Karpas-422 (cell line): Measurements from ENCODE around the gene GLP2R. TPM values are rescaled to one million over a fixed set of nuclear protein-coding genes. Genes with fewer than 3 reads are reported as not detected.

Experiments
- DNase-seq: peaks from one replicate; pipeline ENCODE4 v3.0.0-alpha.2; 2015
- H2AFZ ChIP-seq: fragments of 200-600 bp; sonication (generic); 2 replicates; pipeline ENCODE4 v1.6.1; 2014; ENCODE audit warnings: antibody characterized with exemption, low read length, mixed read lengths
- H3K27ac ChIP-seq: fragments of 200-600 bp; sonication (generic); 2 replicates; pipeline ENCODE4 v1.5.1; 2014; ENCODE audit warnings: mild to moderate bottlenecking, low read length, moderate library complexity
- H3K27me3 ChIP-seq: fragments of 200-600 bp; sonication (generic); 2 replicates; pipeline ENCODE4 v1.6.1; 2014; ENCODE audit warnings: low read length, mixed read lengths
- H3K36me3 ChIP-seq: fragments of 200-600 bp; sonication (generic); 2 replicates; pipeline ENCODE4 v1.6.1; 2014; ENCODE audit warnings: low read length, mixed read lengths; ENCODE audit not compliant: insufficient read depth
- H3K4me1 ChIP-seq: fragments of 200-600 bp; sonication (generic); 2 replicates; pipeline ENCODE4 v1.6.1; 2014; ENCODE audit warnings: mild to moderate bottlenecking, low read length, mixed read lengths
- H3K4me2 ChIP-seq: fragments of 200-600 bp; sonication (generic); 2 replicates; pipeline ENCODE4 v1.6.1; 2014; ENCODE audit warnings: low read length, low read depth, mild to moderate bottlenecking; ENCODE audit not compliant: poor library complexity, severe bottlenecking
- H3K4me3 ChIP-seq: fragments of 200-600 bp; sonication (generic); 2 replicates; pipeline ENCODE4 v1.5.1; 2014; ENCODE audit warnings: mild to moderate bottlenecking, antibody characterized with exemption, low read length, mixed read lengths
- H3K79me2 ChIP-seq: fragments of 200-600 bp; sonication (generic); 2 replicates; pipeline ENCODE4 v1.6.1; 2014; ENCODE audit warnings: mild to moderate bottlenecking, low read length, mixed read lengths
- H3K9ac ChIP-seq: fragments of 200-600 bp; sonication (generic); 2 replicates; pipeline ENCODE4 v1.6.0; 2014; ENCODE audit warnings: low read length
- H3K9me2 ChIP-seq: fragments of 200-600 bp; sonication (generic), shearing (Covaris generic); replicated peaks from 2 replicates; pipeline ENCODE4 v1.6.0; 2014; ENCODE audit warnings: mild to moderate bottlenecking, low read length, moderate library complexity; ENCODE audit not compliant: insufficient read depth
- H3K9me3 ChIP-seq: fragments of 300-700, 200-600 bp; sonication (generic); 2 replicates; pipeline ENCODE4 v1.6.1; 2014; ENCODE audit warnings: low read length, mixed read lengths
- H4K20me1 ChIP-seq: fragments of 200-600 bp; sonication (generic); 2 replicates; pipeline ENCODE4 v1.6.1; 2014; ENCODE audit warnings: mild to moderate bottlenecking, antibody characterized with exemption, low read length, low read depth; ENCODE audit not compliant: insufficient read depth
- total RNA-seq: library from RNA; depleted of rRNA; stranded (reverse); fragments of >200 nt; shearing (Covaris generic); gene quantifications from 2 replicates; pipeline ENCODE4 v1.2.3, GENCODE V29; 2014; ENCODE audit warnings: low replicate concordance

Gene GLP2R
- total RNA-seq, 1 experiment from 2014 or later = not detected

- H3K9me3 ChIP-seq = no peaks in the 10 kb centered on the region
- DNase-seq = no peak
- no peaks in the 10 kb centered on the region for H3K4me1 ChIP-seq
- no peak overlapping the region for H3K4me3 ChIP-seq
- H3K9ac ChIP-seq = no peak overlapping the region
- H3K27ac ChIP-seq = no peak overlapping the region
- no peaks in the 10 kb centered on the region for H3K79me2 ChIP-seq
- no peak overlapping the region for H3K4me2 ChIP-seq
- no peaks in the 10 kb centered on the region for H3K27me3 ChIP-seq
- no peaks in the 10 kb centered on the region for H4K20me1 ChIP-seq
- H3K36me3 ChIP-seq = no peaks in the 10 kb centered on the region
- no peaks in the 10 kb centered on the region for H3K9me2 ChIP-seq
- no peak overlapping the region for H2AFZ ChIP-seq
Measured at GRCh38 chr17:9830711-9831110, 5.0 kb downstream of the GLP2R start.

- no peaks in the 10 kb centered on the region for H4K20me1 ChIP-seq
- H3K9me2 ChIP-seq = no peaks in the 10 kb centered on the region
- H3K4me2 ChIP-seq = no peak overlapping the region
- no peaks in the 10 kb centered on the region for H3K27me3 ChIP-seq
- no peaks in the 10 kb centered on the region for H3K4me1 ChIP-seq
- H3K4me3 ChIP-seq = no peak overlapping the region
- H3K9ac ChIP-seq = no peak overlapping the region
- no peak overlapping the region for H2AFZ ChIP-seq
- DNase-seq = no peak
- no peaks in the 10 kb centered on the region for H3K79me2 ChIP-seq
- no peaks in the 10 kb centered on the region for H3K9me3 ChIP-seq
- no peak overlapping the region for H3K27ac ChIP-seq
- no peaks in the 10 kb centered on the region for H3K36me3 ChIP-seq
Measured at GRCh38 chr17:9833922-9834321, 8.2 kb downstream of the GLP2R start.

- H3K4me3 ChIP-seq = no peak overlapping the region
- H3K4me2 ChIP-seq = no peak overlapping the region
- H3K9me3 ChIP-seq = no peaks in the 10 kb centered on the region
- no peaks in the 10 kb centered on the region for H3K4me1 ChIP-seq
- no peaks in the 10 kb centered on the region for H3K9me2 ChIP-seq
- no peak overlapping the region for H3K9ac ChIP-seq
- no peaks in the 10 kb centered on the region for H3K79me2 ChIP-seq
- H4K20me1 ChIP-seq = no peaks in the 10 kb centered on the region
- H3K27ac ChIP-seq = no peak overlapping the region
- H3K36me3 ChIP-seq = no peaks in the 10 kb centered on the region
- no peak for DNase-seq
- H3K27me3 ChIP-seq = no peaks in the 10 kb centered on the region
- no peak overlapping the region for H2AFZ ChIP-seq
Measured at GRCh38 chr17:9837551-9838471, 12.1 kb downstream of the GLP2R start.

GRCh38 chr17:9839433-9839832, 13.7 kb downstream of the GLP2R start:
- H3K4me2 ChIP-seq = no peak overlapping the region
- no peaks in the 10 kb centered on the region for H3K9me2 ChIP-seq
- no peaks in the 10 kb centered on the region for H3K79me2 ChIP-seq
- H3K9ac ChIP-seq = no peak overlapping the region
- H3K27me3 ChIP-seq = no peaks in the 10 kb centered on the region
- H3K4me3 ChIP-seq = no peak overlapping the region
- no peaks in the 10 kb centered on the region for H3K9me3 ChIP-seq
- H3K27ac ChIP-seq = no peak overlapping the region
- H3K36me3 ChIP-seq = no peaks in the 10 kb centered on the region
- no peaks in the 10 kb centered on the region for H4K20me1 ChIP-seq
- no peak for DNase-seq
- H3K4me1 ChIP-seq = no peaks in the 10 kb centered on the region
- no peak overlapping the region for H2AFZ ChIP-seq

GRCh38 chr17:9842057-9842758, 16.5 kb downstream of the GLP2R start:
- DNase-seq = no peak
- H3K79me2 ChIP-seq = no peaks in the 10 kb centered on the region
- no peaks in the 10 kb centered on the region for H3K36me3 ChIP-seq
- H3K4me3 ChIP-seq = no peak overlapping the region
- no peak overlapping the region for H3K4me2 ChIP-seq
- no peaks in the 10 kb centered on the region for H3K4me1 ChIP-seq
- no peak overlapping the region for H3K9ac ChIP-seq
- no peaks in the 10 kb centered on the region for H4K20me1 ChIP-seq
- no peaks in the 10 kb centered on the region for H3K9me2 ChIP-seq
- H3K27ac ChIP-seq = no peak overlapping the region
- H3K9me3 ChIP-seq = no peaks in the 10 kb centered on the region
- H3K27me3 ChIP-seq = no peaks in the 10 kb centered on the region
- no peak overlapping the region for H2AFZ ChIP-seq

- no peaks in the 10 kb centered on the region for H3K79me2 ChIP-seq
- no peak overlapping the region for H3K4me2 ChIP-seq
- H3K9ac ChIP-seq = no peak overlapping the region
- no peaks in the 10 kb centered on the region for H3K27me3 ChIP-seq
- H3K36me3 ChIP-seq = no peaks in the 10 kb centered on the region
- DNase-seq = no peak
- no peaks in the 10 kb centered on the region for H4K20me1 ChIP-seq
- no peak overlapping the region for H2AFZ ChIP-seq
- H3K9me2 ChIP-seq = no peaks in the 10 kb centered on the region
- H3K4me3 ChIP-seq = no peak overlapping the region
- no peak overlapping the region for H3K27ac ChIP-seq
- H3K9me3 ChIP-seq = no peaks in the 10 kb centered on the region
- no peaks in the 10 kb centered on the region for H3K4me1 ChIP-seq
Measured at GRCh38 chr17:9843152-9844010, 17.7 kb downstream of the GLP2R start.

GRCh38 chr17:9844153-9844552, 18.4 kb downstream of the GLP2R start:
- Histone ChIP-seq H3K9me2 (no peaks in the 10 kb centered on the region), H3K4me3 (no peak overlapping the region), H3K9ac (no peak overlapping the region), H3K36me3 (no peaks in the 10 kb centered on the region), H3K27me3 (no peaks in the 10 kb centered on the region), H3K9me3 (no peaks in the 10 kb centered on the region), H3K4me2 (no peak overlapping the region), H2AFZ (no peak overlapping the region), H3K27ac (no peak overlapping the region), H4K20me1 (no peaks in the 10 kb centered on the region), H3K79me2 (no peaks in the 10 kb centered on the region), H3K4me1 (no peaks in the 10 kb centered on the region)
- DNase-seq = no peak

GRCh38 chr17:9845306-9845705, 19.6 kb downstream of the GLP2R start:
- H3K79me2 ChIP-seq = no peaks in the 10 kb centered on the region
- no peaks in the 10 kb centered on the region for H3K27me3 ChIP-seq
- no peak overlapping the region for H3K4me3 ChIP-seq
- H3K9me2 ChIP-seq = no peaks in the 10 kb centered on the region
- no peak for DNase-seq
- no peaks in the 10 kb centered on the region for H3K4me1 ChIP-seq
- no peaks in the 10 kb centered on the region for H4K20me1 ChIP-seq
- H3K9me3 ChIP-seq = no peaks in the 10 kb centered on the region
- no peak overlapping the region for H2AFZ ChIP-seq
- no peak overlapping the region for H3K9ac ChIP-seq
- H3K27ac ChIP-seq = no peak overlapping the region
- no peaks in the 10 kb centered on the region for H3K36me3 ChIP-seq
- no peak overlapping the region for H3K4me2 ChIP-seq
